ENCODE data around the gene TMEM132D. TPM values are rescaled to one million over a fixed set of nuclear protein-coding genes. Genes with fewer than 3 reads are reported as not detected.

TMEM132D gene
- total RNA-seq, 2 experiments from 2014 or later: not detected

DNA sequence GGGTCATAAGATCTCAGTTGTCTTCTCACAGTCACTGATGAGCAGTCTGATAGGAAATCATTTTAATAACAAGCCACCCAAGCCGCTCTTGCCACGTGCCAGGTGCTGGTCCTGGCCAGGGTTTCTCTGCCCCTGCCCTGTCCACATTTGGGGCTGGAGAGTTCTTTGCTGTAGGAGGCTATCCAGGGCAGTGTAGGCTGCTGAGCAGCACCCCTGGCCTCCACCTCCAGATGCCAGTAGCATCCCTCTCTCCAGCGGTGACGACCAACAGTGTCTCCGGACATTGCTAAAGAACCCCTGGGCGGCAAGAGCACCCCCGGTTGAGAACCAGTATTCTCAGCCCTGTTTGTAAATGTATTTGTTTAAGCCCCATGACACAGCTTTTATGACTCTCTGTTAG lies 806.9 kb downstream of the TMEM132D start:
- Mint-ChIP-seq H3K4me3 (no peak overlapping the region), H3K36me3 (ENCODE audit: low read depth) (no peaks in the 10 kb centered on the region), H3K9me3 (ENCODE audit: insufficient read depth) (peaks cover 6% of the 10 kb centered on the region), H3K4me1 (ENCODE audit: low read depth) (no peaks in the 10 kb centered on the region), H3K27ac (no peak overlapping the region), H3K27me3 (ENCODE audit: low read depth) (no peaks in the 10 kb centered on the region)
- ATAC-seq: no peak
- DNase-seq: no peak
- POLR2A ChIA-PET: no interaction called here
- CTCF ChIA-PET: no interaction called here

DNA sequence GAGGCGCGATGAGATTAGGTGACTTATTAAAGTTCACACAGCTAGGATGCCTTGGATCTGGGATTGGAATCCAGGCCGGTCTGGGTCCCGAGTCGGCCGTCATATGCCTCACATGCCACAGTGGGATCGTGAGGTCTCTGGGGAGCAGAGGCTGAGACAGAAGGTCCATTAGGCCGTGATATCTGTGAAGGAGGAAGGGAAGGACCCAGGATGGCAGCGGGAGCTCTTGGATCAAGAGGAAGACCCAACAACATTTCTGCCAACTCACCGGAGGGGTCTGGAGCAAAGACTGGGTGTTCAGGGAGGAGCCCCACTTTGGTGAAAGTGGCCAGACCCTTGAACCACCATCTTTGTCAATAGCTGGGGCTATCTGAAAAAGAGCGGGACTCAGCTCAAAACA lies 807.6 kb downstream of the TMEM132D start:
- H3K9me3 Mint-ChIP-seq (ENCODE audit: insufficient read depth): peaks cover 6% of the 10 kb centered on the region
- no peaks in the 10 kb centered on the region for H3K36me3 Mint-ChIP-seq (ENCODE audit: low read depth)
- ATAC-seq: no peak
- POLR2A ChIA-PET: no interaction called here
- H3K4me1 Mint-ChIP-seq (ENCODE audit: low read depth): no peaks in the 10 kb centered on the region
- CTCF ChIA-PET: no interaction called here
- no peak for DNase-seq
- H3K27ac Mint-ChIP-seq: no peak overlapping the region
- H3K27me3 Mint-ChIP-seq (ENCODE audit: low read depth): no peaks in the 10 kb centered on the region
- no peak overlapping the region for H3K4me3 Mint-ChIP-seq

DNA sequence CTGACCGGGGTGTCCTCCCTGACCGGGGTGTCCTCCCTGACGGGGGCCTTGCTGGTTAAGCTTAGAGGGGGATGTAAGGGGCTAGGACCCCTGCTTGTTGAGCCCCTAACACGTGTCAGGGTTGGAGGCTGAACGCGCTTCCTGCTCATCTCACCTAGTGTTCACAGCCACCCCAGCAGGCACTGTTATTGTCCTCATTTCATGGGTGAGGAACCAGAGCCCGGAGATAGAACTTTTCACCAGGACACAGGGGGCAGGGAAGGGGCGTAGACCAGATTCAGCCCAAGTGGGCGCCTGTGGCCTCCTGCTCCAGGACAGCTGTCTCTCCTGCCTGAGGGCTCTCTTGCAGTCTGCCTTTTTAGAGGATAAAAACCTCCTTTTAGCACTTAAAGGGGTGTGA lies 814.2 kb downstream of the TMEM132D start:
- no peaks in the 10 kb centered on the region for H3K27me3 Mint-ChIP-seq (ENCODE audit: low read depth)
- ATAC-seq: no peak
- ChIA-PET CTCF (no interaction called here), POLR2A (no interaction called here)
- no peak overlapping the region for H3K27ac Mint-ChIP-seq
- H3K9me3 Mint-ChIP-seq (ENCODE audit: insufficient read depth): peaks cover 4% of the 10 kb centered on the region
- no peak overlapping the region for H3K4me3 Mint-ChIP-seq
- H3K36me3 Mint-ChIP-seq (ENCODE audit: low read depth): no peaks in the 10 kb centered on the region
- DNase-seq: no peak
- no peaks in the 10 kb centered on the region for H3K4me1 Mint-ChIP-seq (ENCODE audit: low read depth)

DNA sequence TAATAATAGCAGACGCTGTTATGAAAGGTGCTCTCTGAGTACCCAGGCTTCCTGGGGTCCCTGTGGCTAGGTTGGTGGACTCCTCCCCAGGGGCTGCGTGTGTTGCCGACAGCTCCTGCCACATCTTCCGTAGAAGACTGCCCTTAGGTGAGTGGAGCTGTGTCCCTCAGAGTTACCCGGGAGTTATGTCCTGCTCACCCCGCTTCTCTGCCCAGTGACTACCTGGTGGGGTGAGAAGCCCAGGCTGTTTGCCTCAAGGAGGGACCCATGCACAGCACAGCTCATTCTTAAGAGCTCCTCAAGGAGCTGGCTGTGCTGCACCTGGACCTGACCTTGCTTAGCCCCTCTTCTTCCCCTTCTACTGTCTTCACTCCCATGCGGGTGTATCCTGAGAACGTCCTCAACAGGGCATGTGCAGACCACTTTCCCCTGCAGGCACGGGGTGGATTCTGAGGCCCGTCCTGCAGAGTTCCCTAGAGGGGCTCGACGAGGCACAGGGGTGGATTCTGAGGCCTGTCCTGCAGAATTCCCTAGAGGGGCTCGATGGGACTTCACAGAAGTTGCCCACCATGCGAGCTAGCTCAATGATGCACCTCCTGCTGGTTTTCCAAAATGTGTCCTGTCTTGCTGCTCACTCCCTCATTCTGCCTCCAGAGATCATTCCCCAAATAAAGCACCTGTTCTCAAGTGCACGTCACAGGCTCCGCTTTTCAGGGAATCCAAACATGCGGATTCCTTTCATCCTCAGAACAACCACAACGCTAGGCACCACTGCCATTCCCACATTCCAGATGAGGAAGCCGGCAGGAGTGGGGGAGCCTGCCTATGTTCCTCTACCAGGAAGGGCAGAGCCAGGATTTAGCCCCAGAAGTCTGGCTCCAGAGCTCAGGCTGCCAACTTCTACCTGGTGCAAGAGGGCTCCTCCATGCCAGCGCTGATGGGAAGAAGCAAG lies 818.7 kb downstream of the TMEM132D start:
- H3K36me3 Mint-ChIP-seq (ENCODE audit: low read depth): no peaks in the 10 kb centered on the region
- H3K27me3 Mint-ChIP-seq (ENCODE audit: low read depth): no peaks in the 10 kb centered on the region
- no peak overlapping the region for H3K27ac Mint-ChIP-seq
- no peak for ATAC-seq
- CTCF ChIA-PET: no interaction called here
- no peak overlapping the region for H3K4me3 Mint-ChIP-seq
- DNase-seq: no peak
- peaks cover 3% of the 10 kb centered on the region for H3K9me3 Mint-ChIP-seq (ENCODE audit: insufficient read depth)
- POLR2A ChIA-PET: no interaction called here
- no peaks in the 10 kb centered on the region for H3K4me1 Mint-ChIP-seq (ENCODE audit: low read depth)

DNA sequence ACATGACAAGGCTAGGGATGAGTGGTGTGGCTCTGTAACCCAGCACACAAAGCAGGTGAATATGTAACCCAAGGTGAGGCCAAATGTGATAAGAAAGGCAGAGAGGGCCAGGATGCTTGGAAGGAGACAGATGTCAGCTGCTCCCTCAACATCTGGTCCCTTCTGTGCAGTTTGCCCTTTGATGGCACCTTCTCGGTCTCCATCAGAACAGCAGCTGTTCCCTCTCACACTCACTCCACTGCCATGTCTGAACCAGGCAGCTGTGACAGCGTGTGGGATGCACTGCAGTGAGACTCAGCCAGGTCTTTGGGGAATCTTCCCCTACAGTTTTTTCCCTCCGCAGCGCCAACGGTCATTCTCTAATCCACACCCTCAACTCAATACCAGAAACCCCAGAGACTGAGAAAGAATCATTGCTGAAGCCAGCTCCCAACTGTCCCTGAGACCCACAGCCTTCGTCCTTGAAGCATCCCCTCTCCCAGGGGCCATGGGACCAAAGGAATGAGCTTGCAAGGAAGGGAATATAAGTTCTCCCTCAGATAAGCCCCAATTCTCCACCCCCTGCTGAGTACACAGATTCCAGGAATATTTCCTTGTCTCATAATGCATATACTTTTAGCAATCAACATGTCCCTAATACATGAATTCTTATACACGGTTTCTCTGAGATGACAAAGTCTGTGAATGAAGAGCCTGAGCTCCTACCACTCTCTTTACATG lies 820.5 kb downstream of the TMEM132D start:
- Mint-ChIP-seq H3K9me3 (ENCODE audit: insufficient read depth) (no peaks in the 10 kb centered on the region), H3K27me3 (ENCODE audit: low read depth) (no peaks in the 10 kb centered on the region), H3K27ac (no peak overlapping the region), H3K4me1 (ENCODE audit: low read depth) (no peaks in the 10 kb centered on the region), H3K36me3 (ENCODE audit: low read depth) (no peaks in the 10 kb centered on the region), H3K4me3 (no peak overlapping the region)
- no peak for DNase-seq
- ChIA-PET POLR2A (no interaction called here), CTCF (no interaction called here)
- no peak for ATAC-seq

DNA sequence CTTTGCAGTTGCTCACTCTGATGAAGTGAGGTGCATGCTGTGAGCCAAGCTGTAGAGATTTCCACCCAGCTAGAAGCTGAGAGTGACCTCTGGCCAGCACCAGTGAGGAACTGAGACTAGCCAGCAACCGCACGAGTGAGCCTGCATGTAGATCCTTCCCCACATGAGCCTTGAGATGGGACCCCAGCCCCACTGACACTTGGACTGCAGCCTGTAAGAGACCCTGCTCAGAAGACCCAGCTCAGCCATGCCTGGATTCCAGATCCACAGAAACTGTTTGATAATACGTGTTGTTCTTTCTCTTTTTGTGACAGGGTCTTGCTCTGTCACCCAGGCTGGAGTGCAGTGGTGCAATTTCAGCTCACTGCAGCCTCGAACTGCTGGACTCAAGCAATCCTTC lies 821.4 kb downstream of the TMEM132D start:
- ATAC-seq: no peak
- H3K27ac Mint-ChIP-seq: no peak overlapping the region
- no peaks in the 10 kb centered on the region for H3K9me3 Mint-ChIP-seq (ENCODE audit: insufficient read depth)

DNA sequence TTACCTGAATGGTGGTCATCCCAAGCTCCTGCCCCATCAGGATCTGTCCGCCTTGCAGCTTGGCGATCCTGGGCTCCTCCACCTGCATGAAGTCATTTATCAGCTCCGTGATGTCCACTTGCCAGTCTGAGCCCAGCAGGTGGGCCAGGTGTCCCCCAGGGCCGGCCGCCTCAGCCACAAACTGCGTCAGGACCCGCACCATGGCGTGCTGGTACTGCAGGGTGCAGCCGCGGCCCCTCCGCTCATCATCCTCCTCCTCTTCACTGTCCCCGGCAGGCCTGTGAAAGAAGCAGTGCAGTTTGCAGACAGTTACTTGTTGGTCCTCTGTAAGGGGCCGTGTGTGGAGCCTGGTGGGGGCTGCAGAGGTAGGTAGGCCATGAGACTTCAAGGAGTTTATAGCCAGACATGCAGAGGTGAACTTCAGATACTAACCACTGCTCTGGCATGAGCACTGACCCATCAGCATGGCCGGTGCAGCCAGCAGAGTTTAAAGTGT lies 822.0 kb downstream of the TMEM132D start:
- ChIA-PET POLR2A (no interaction called here), CTCF (no interaction called here)
- no peaks in the 10 kb centered on the region for H3K9me3 Mint-ChIP-seq (ENCODE audit: insufficient read depth)
- H3K36me3 Mint-ChIP-seq (ENCODE audit: low read depth): no peaks in the 10 kb centered on the region
- no peaks in the 10 kb centered on the region for H3K4me1 Mint-ChIP-seq (ENCODE audit: low read depth)
- no peak for DNase-seq
- H3K27ac Mint-ChIP-seq: no peak overlapping the region
- H3K4me3 Mint-ChIP-seq: no peak overlapping the region
- no peak for ATAC-seq
- H3K27me3 Mint-ChIP-seq (ENCODE audit: low read depth): no peaks in the 10 kb centered on the region

More for the DNA sequence above, 821.4 kb downstream of the TMEM132D start:
- ChIA-PET POLR2A (no interaction called here), CTCF (no interaction called here)
- H3K4me3 Mint-ChIP-seq: no peak overlapping the region
- H3K36me3 Mint-ChIP-seq (ENCODE audit: low read depth): no peaks in the 10 kb centered on the region
- H3K27me3 Mint-ChIP-seq (ENCODE audit: low read depth): no peaks in the 10 kb centered on the region
- no peaks in the 10 kb centered on the region for H3K4me1 Mint-ChIP-seq (ENCODE audit: low read depth)
- no peak for DNase-seq

DNA sequence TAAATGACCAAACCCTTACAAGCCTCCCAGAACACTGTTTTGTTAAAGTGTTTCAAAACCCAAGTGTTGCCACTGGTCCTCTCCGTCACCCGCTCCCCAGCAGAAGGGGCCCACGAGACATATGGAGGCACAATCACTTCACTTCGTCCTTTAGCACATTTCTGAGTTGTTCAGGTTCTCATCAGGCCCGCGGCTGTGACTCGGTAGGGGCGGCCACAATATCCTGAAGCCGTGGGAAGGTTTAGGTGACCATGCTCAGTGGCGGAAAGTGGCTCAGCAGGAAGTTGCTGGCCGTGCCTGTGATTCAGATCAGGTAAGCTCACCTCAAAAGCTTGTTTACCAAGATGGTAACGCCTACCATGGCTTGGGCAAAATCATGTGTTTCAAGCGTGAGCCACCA lies 823.0 kb downstream of the TMEM132D start:
- no peak for ATAC-seq
- H3K4me3 Mint-ChIP-seq: no peak overlapping the region

DNA sequence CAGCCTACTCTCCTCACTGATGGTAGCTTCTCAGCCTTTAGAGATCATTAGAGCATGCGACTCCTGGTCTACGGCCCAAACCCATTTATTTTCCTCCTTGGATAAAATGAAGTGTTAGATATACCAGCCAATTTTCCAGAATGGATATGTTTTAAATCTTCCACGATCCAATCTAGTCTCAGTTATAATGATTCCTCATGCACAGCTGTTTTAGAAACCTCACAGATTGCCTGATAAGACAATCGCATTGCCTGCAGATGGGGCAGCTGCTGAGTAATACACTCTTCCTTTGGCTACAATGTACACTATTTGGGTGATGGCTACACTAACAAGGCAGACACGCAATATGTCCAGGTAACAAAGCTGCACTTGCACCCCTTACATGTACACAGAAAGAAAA lies 823.4 kb downstream of the TMEM132D start:
- no peaks in the 10 kb centered on the region for H3K9me3 Mint-ChIP-seq (ENCODE audit: insufficient read depth)
- ChIA-PET POLR2A (no interaction called here), CTCF (no interaction called here)
- H3K27me3 Mint-ChIP-seq (ENCODE audit: low read depth): no peaks in the 10 kb centered on the region
- H3K36me3 Mint-ChIP-seq (ENCODE audit: low read depth): no peaks in the 10 kb centered on the region
- ATAC-seq (no peak), DNase-seq (no peak)
- no peak overlapping the region for H3K27ac Mint-ChIP-seq
- H3K4me1 Mint-ChIP-seq (ENCODE audit: low read depth): no peaks in the 10 kb centered on the region
- H3K4me3 Mint-ChIP-seq: no peak overlapping the region

More for the DNA sequence above, 823.0 kb downstream of the TMEM132D start:
- H3K36me3 Mint-ChIP-seq (ENCODE audit: low read depth): no peaks in the 10 kb centered on the region
- H3K27ac Mint-ChIP-seq: no peak overlapping the region
- no peaks in the 10 kb centered on the region for H3K4me1 Mint-ChIP-seq (ENCODE audit: low read depth)
- no peak for DNase-seq
- ChIA-PET CTCF (no interaction called here), POLR2A (no interaction called here)
- H3K9me3 Mint-ChIP-seq (ENCODE audit: insufficient read depth): no peaks in the 10 kb centered on the region
- no peaks in the 10 kb centered on the region for H3K27me3 Mint-ChIP-seq (ENCODE audit: low read depth)

DNA sequence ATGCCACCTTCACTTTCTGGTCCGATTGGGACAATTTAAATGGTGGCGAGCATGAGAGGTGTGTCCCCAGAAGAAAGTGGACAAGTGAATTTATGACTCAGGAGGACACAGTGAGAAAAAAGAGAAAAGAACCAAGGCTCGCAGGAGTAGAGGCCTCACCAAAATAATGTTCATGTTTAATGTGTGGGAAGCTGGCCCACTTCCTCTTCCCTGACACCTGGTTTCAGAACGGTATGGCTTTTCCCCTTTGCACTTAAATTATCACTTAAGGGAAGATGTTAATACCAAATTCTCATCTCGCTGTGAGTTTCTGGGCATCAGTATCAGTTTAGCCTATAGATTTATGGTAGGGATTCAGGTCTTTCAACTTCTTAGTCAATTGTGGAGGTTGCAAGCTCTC lies 824.1 kb downstream of the TMEM132D start:
- H3K9me3 Mint-ChIP-seq (ENCODE audit: insufficient read depth): no peaks in the 10 kb centered on the region
- ATAC-seq: no peak
- DNase-seq: no peak
- ChIA-PET CTCF (no interaction called here), POLR2A (no interaction called here)
- H3K27ac Mint-ChIP-seq: no peak overlapping the region
- no peak overlapping the region for H3K4me3 Mint-ChIP-seq
- H3K27me3 Mint-ChIP-seq (ENCODE audit: low read depth): no peaks in the 10 kb centered on the region
- no peaks in the 10 kb centered on the region for H3K4me1 Mint-ChIP-seq (ENCODE audit: low read depth)
- no peaks in the 10 kb centered on the region for H3K36me3 Mint-ChIP-seq (ENCODE audit: low read depth)

DNA sequence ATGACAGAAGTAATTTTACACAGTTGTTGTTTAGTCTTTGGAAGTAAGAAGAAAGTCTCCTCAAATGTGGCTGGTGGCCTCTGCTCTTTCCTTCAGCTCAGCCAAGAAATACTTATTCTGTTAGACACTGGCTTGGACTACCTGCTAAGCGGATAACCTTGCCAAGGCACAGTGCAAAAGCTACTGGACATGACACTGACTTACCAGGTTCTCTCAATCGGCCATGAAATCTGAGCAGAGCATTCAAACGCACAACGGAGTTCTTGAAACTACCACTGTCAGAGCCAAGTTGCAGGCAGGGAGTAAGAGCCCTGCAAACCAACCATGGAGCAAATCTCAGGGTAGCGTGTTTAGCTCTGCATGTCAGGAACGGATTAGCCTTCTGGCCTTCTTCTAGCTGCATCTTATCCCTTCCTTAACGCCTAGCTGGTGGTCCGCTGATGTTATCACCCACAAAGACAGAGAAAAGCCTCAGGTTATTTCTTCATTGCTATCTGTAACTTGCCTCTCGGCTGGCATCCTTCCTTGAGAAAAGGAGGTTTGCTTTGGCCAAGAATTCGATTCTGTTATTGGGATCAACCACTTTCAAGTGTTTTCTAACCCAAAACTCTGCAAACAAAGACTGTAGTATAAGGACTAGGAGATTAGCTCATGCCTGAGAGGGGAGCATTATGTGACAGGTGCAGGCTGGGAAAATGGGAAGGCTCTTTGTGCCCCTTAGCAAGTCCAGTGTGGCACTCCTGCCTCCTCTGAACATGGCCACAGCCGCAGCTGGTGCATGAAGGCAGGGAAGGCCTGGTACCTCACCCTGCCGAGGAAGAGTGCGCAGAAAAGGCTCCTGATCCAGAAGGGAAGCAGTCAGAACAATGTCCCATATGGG lies 827.1 kb downstream of the TMEM132D start:
- CTCF ChIA-PET: no interaction called here
- ATAC-seq (no peak), DNase-seq (no peak)
- Mint-ChIP-seq H3K27me3 (ENCODE audit: low read depth) (no peaks in the 10 kb centered on the region), H3K4me3 (no peak overlapping the region), H3K27ac (no peak overlapping the region), H3K9me3 (ENCODE audit: insufficient read depth) (no peaks in the 10 kb centered on the region), H3K36me3 (ENCODE audit: low read depth) (no peaks in the 10 kb centered on the region), H3K4me1 (ENCODE audit: low read depth) (no peaks in the 10 kb centered on the region)
- POLR2A ChIA-PET: no interaction called here
